Mucosa of gallbladder (tissue), 1 donor: ENCODE measurements around the gene PTPRK. TPM values are rescaled to one million over a fixed set of nuclear protein-coding genes. Genes with fewer than 3 reads are reported as not detected.
A peak's percentile ranks its signal among the peaks of the same experiment; 100 is the strongest.

Source experiments
- DNase-seq: peaks from one replicate; pipeline ENCODE4 v3.0.0-alpha.2; 2020; ENCODE audit warnings: low spot score
- total RNA-seq: library from RNA; stranded (reverse); gene quantifications from one replicate; pipeline ENCODE4 v1.2.1, GENCODE V29; 2021
- donor health status: DM: no; HTN: no; CAD: no.

Gene PTPRK
- total RNA-seq, 1 donor from 2014 or later, result 209 TPM

DNA sequence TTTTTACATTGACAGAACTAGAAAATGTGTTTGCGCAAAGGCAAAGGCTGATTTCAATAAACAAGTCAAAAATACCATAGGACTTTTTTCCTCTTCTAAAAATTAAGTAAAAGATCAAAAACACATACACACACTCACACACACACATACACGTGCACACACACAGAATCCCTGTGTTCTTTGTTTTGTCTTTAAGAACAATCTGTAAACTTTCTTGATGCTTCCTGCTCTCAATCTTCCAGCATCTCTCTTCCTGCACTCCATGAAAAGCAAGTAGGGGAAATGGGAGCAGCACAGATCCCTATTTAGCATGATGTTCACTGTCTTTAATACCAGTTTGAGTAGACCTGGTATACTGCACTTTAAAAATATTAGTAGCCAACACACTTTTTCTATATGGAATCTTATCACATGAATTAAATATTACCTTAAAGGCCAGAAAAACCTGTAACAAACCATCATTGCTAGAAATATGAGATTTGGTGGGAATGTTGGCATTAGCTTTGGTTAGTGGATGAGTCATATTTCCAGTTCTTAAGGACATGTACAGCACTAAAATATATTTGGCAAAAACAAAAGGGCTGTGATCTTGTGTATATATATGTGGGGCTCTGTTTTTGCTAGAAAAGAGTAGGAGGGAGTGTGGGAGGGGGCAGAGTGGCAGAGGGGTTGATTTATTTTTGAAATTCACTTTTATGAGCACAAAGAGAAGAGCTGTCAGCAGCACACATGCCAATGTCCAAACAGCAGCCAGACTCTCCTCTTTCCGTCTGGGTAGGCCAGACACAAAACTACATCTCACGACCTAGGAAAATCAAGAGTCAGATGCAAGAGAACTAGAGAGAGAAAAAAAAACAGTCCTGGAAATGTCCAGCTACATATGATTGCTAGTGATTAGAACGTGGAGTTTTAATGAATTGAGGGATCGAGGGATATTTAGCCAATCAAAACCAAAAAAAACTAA is 4.6 kb downstream of the PTPRK start:
- no peak for DNase-seq

DNA sequence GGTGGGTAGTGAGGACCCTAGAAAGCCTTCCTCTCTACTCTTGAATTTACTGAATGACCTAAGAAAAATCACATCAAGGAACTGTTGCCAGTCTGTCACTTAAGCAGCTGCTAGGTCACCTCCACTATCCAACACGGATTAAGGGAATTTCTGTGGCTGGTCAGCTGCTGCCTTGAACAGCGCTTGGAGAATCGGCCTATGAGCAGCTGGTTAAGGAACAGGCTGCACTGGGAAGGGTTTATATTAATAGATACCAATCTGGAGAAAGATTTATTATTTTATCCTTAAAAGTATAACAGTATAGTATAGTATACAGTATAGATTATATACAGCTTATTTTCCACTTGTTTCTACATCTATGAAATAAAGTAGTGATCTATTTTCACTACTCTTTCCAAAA is 6.5 kb downstream of the PTPRK start:
- DNase-seq, result no peak

DNA sequence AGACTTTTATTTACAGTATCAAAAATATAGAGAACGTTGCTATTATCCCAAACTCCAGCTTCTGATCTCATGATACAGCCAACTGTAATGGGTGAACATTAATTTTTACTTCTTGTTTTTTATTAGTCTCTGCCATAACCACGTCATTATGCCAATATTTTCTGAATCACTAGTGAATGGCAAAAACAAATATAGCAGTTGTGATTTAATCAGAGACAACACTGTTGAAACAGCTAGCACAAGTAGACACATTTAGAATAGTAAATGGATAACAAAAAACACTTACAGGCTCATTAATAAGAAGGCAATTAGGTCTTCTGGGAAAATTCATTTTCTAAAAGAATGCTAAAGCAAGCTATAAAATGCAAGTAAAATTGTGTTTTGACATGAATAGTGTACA is 8.1 kb downstream of the PTPRK start:
- DNase-seq, result no peak

DNA sequence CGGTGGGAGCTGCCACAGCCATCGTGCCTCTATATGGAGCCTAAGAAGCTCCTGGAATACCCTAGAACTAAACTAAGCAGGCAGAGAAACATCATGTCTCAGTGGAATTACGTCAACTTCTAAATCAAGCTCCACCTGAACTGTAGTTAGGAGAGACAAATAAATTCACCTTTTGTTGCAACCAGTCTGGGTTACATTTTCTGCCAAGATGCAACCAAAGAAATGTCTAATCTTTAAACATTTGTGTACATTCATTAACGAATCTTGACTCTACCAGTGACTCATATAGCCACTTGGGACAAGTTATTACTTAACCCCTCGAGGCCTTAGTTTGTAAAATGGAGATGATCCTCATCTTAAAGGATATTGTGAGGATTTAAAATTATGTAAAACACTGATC is 8.9 kb downstream of the PTPRK start:
- no peak for DNase-seq

DNA sequence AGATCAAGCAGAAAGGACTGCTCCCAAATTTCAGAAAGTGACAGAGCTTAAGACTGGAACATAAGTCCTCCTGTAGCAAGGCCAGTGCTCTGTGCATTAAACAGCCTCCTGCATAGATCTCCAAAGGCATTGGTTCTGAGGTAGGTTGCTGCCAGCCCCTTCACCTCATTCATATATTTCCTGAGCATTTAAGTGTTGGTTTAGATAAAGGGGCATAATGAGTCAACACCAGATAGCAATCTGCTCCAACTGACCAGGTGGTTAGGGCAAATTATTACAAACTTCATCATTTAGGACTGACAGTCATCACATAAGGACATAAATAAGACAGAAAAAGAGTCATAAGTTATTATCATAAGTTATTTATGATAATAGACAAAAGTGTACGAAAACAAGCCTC is 10.7 kb downstream of the PTPRK start:
- DNase-seq, result no peak

DNA sequence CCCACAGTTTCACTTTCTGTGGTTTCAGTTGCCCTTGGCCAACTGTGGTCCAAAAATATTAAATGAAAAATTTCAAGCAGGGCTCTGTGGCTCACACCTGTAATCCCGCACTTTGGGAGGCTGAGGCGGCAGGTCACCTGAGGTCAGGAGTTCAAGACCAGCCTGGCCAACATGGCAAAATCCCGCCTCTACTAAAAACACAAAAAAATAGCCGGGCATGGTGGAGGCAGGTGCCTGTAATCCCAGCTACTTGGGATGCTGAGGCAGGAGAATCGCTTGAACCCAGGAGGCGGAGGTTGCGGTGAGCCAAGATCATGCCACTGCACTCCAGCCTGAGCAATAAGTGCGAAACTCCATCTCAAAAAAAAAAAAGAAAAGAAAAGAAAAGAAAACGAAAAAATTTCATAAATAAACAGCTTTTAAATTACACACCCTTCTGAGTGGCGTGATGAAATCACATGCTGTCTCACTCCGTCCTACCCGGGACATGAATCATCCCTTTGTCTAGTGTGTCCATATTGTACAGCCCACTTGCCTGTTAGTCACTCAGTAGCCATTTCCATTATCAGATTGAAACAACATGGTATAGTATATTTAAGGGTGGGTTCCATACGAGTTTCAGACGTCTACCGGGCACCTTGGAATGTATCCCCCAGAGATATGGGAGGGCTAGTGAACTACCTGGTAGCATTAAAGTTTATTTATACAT is 11.7 kb downstream of the PTPRK start:
- peak; percentile 51 for DNase-seq

GRCh38 chr6:128507337-128508310 is 12.8 kb downstream of the PTPRK start:
- DNase-seq, result peak; percentile 57

DNA sequence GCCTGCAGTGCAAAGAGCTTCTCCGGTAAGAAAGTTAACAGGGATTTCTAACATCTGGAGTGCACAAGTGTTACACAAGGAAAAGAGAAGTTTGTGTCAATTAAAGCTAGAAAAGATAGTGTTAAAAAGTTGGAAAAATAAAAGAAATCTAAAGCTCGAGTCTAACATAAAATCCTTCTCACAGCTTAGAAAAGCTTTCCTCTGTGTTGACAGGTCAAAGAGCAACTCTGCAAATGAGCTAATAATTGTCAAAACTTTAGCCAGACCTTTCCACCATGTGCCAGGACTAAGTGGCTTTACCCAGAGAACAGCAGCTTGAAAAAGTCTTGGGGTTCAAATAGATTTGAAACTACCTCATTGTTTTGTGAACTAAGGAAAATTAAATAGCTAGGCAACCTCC is 14.8 kb downstream of the PTPRK start:
- DNase-seq, result no peak

- no peak for DNase-seq
These were observed 16.3 kb downstream of the PTPRK start for GRCh38 chr6:128504003-128504654.

DNA sequence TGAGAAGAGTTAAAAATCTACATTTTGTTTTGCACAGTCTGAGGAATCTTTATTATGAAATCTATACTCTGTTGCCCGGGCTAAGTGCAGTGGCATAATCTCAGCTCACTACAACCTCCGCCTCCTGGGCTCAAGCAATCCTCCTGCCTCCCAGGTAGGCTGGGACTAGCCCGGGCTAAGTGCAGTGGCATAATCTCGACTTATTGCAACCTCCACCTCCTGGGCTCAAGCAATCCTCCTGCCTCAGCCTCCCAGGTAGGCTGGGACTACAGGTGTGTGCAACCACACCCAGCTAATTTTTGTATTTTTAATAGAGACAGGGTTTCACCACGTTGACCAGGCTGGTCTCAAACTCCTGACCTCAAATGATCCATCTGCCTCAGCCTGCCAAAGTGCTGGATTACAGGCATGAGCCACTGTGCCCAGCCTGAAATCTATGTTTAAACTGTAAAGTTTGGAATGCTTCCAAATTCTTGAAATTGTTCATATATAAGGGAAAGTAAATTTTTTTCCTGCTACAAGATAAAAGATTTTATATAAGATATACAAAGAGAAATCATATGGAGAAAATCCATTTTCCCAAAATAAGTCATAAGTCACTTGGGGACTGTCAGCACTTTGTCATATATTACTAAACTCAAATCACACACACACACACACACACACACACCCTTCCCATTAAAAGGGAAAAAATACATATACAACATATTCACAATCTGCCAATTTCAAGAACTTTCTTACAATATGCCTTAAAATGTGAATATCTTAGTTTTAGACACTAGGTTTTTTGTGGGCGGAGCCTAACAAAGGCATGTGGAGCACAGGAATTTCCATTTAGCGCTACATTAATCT is 19.4 kb downstream of the PTPRK start:
- DNase-seq, result no peak

DNA sequence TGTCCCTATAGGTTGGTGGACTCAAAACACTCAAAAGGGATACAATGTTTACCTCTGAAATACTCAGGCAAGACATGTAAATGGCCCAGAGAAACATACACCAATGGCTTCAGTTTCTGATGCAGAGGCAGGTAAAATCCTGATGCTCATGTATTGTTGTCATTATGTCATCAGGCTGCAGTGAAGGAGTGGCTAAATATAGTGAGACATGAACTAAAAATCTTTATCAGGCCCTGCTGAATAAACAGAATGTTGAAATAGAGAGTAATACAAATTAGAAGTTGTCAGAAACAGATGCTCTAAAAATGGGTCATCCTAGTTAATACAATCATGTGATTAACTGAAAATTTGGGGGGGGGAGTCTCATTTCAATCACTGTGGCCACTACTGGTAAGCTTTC is 20.4 kb downstream of the PTPRK start:
- no peak for DNase-seq

- no peak for DNase-seq
These were observed 21.2 kb downstream of the PTPRK start for GRCh38 chr6:128499079-128499731.

DNA sequence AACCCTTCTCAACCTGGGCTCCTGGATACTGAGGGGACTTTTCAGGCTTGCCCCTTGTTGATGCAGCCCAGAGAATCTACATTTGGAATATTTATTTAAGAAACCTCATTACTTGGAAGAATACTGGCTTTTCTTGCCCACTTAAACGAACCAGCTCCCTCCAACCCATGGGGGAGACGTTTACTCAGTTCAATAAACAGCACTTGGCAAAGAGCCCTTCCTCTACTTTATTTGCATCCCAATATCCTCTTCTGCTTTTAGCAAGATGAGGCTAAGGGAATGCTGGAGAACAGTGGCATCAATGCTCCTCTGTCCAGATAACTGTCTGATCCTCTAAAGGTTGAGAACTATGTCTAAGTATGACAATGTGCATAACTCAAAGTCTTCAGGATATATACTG is 22.2 kb downstream of the PTPRK start:
- DNase-seq, result no peak

- no peak for DNase-seq
These were observed 24.7 kb downstream of the PTPRK start for GRCh38 chr6:128495536-128496333.

- DNase-seq, result no peak
These were observed 26.0 kb downstream of the PTPRK start for GRCh38 chr6:128494440-128494839.

DNA sequence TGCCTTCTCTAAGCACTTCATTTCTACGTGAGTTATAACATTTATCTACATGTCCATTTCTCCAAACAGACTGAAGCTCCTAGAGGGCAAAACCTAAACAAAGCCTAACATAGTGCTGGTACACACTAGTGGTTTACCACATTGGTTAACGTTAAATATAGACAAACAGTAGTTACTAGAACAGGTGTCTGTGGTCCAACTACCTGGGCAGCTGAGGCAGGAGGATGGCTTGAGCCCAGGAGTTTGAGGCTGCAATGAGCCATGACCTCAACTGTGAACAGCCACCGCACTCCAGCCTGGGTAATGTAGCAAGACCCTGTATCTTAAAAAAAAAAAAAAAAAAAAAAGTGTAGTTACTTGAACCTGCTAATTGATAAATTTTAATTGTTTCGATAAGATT is 26.5 kb downstream of the PTPRK start:
- DNase-seq, result no peak

DNA sequence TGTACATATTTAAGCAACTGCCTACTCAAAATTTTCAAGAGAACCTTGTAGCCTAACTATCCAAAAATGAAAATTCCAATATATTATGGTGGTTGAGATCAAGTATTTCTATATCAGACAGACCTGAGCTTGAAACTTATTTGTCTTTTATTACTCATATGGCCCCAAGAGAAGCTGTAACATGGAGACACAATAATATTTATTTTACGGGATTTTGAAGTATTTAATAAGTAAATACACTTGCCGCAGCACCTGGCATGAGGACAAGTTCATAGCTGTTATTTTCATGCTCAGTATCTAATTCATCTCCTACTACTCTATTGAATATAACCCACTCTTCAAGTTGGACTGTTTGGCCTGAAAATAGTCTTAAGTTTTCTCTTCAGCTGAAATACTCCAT is 28.0 kb downstream of the PTPRK start:
- DNase-seq, result no peak

DNA sequence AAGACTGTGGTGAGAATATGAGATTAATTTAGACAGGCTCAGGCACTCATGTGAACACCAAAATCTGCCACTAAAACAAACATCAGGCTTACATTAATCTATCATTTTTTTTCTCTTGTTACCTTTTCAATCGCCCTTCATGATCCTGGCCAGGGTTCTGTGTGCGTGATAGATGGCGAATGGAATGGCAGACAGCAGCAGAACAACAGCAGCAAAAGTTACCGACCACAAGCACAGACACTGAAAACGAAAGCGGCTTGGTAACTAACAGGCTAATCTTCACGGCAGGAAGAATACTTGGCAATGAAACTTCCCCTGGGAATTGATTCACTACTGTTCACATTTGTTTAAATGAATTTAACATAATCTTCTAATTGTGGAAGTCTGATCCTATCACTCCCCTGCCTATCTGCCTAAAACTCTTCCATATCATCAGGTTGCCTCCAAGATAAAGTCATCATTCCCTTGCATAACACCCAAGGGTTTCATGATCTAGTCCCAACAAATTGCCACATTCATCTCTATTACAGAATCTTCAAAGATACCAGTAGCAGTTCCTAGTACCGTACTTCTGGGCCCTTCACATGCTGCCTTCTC is 28.7 kb downstream of the PTPRK start:
- DNase-seq, result no peak
